ENCODE results near the gene PAPPA2.

Gene PAPPA2

GRCh38 chr1:176767714-176768136, 304.8 kb downstream of the PAPPA2 start:
- H3K27ac ChIP-seq (ENCODE audit: extremely low read depth, low read depth, low read length): no peak overlapping the region
- H3K9me3 ChIP-seq (ENCODE audit: control insufficient read depth, insufficient read depth, low read depth, low read length): no peaks in the 10 kb centered on the region
- H3K4me1 ChIP-seq (ENCODE audit: control insufficient read depth, insufficient read depth, low read length): no peaks in the 10 kb centered on the region
- H3K36me3 ChIP-seq (ENCODE audit: control insufficient read depth in 2 of 2, insufficient read depth in 1 of 2, low read length in 2 of 2): no peaks in the 10 kb centered on the region
- TF ChIP-seq ZNF248 (tag by site-specific recombination; IDR thresholded peaks at IDR 0.05): no peak
- TF ChIP-seq ZNF426 (tag by site-specific recombination; IDR thresholded peaks at IDR 0.05): no peak
- no peak for TF ChIP-seq AEBP2 (tag by site-specific recombination; IDR thresholded peaks at IDR 0.05; ENCODE audit: borderline replicate concordance)
- TF ChIP-seq ZNF169 (tag by site-specific recombination; IDR thresholded peaks at IDR 0.05): no peak
- no peak for TF ChIP-seq ZNF654 (tag by site-specific recombination; IDR thresholded peaks at IDR 0.05; ENCODE audit: low read depth)
- TF ChIP-seq ZNF416 (tag by site-specific recombination; IDR thresholded peaks at IDR 0.05): no peak
- no peak for TF ChIP-seq BCL11B (tag by site-specific recombination; IDR thresholded peaks at IDR 0.05; ENCODE audit: low read depth)
- no peak for TF ChIP-seq ZNF645 (tag by site-specific recombination; IDR thresholded peaks at IDR 0.05)
- TF ChIP-seq SCRT1 (tag by site-specific recombination; IDR thresholded peaks at IDR 0.05; ENCODE audit: borderline replicate concordance): no peak
- ChIA-PET POLR2A (no interaction called here), CTCF (no interaction called here)
- H3K4me3 ChIP-seq (ENCODE audit: low read depth, low read length): no peak overlapping the region

- TF ChIP-seq ZNF16 (tag by site-specific recombination; IDR thresholded peaks at IDR 0.05; ENCODE audit: low read depth): no peak
- TF ChIP-seq ZNF658 (tag by site-specific recombination; IDR thresholded peaks at IDR 0.05): no peak
- no peak for TF ChIP-seq ZBTB1 (tag by site-specific recombination; IDR thresholded peaks at IDR 0.05)
- TF ChIP-seq ZNF416 (tag by site-specific recombination; IDR thresholded peaks at IDR 0.05): no peak
- TF ChIP-seq ZNF791 (tag by site-specific recombination; IDR thresholded peaks at IDR 0.05): no peak
- no peak for TF ChIP-seq ZNF549 (tag by site-specific recombination; IDR thresholded peaks at IDR 0.05)
- TF ChIP-seq HIC1 (tag by site-specific recombination; IDR thresholded peaks at IDR 0.05): no peak
- no peak for TF ChIP-seq KLF7 (tag by site-specific recombination; IDR thresholded peaks at IDR 0.05; ENCODE audit: borderline replicate concordance)
- no peak for TF ChIP-seq ZNF792 (tag by site-specific recombination; IDR thresholded peaks at IDR 0.05)
- TF ChIP-seq REST (tag by site-specific recombination; IDR thresholded peaks at IDR 0.05): no peak
- TF ChIP-seq ZNF292 (tag by site-specific recombination; IDR thresholded peaks at IDR 0.05; ENCODE audit: borderline replicate concordance, low read depth): no peak
- TF ChIP-seq ZIC2 (tag by site-specific recombination; IDR thresholded peaks at IDR 0.05): no peak
- ChIA-PET CTCF (no interaction called here), POLR2A (no interaction called here)
- no peaks in the 10 kb centered on the region for H3K36me3 ChIP-seq (ENCODE audit: control insufficient read depth in 2 of 2, insufficient read depth in 1 of 2, low read length in 2 of 2)
- H3K4me1 ChIP-seq (ENCODE audit: control insufficient read depth, insufficient read depth, low read length): no peaks in the 10 kb centered on the region
- H3K9me3 ChIP-seq (ENCODE audit: control insufficient read depth, insufficient read depth, low read depth, low read length): no peaks in the 10 kb centered on the region
- H3K27ac ChIP-seq (ENCODE audit: extremely low read depth, low read depth, low read length): no peak overlapping the region
- no peak overlapping the region for H3K4me3 ChIP-seq (ENCODE audit: low read depth, low read length)
Measured at GRCh38 chr1:176768532-176768931, 305.6 kb downstream of the PAPPA2 start.
